ENCODE data around the gene ABR.
"Not testable (repeated sequence)": the region's sequence is repeated elsewhere in the genome, so short reads cannot be mapped to it uniquely, and the experiment has no call there.

Gene ABR

GRCh38 chr17:1067282-1067956 is 112.4 kb downstream of the ABR start:
- no peak for DNase-seq

GRCh38 chr17:1065416-1065815 is 114.4 kb downstream of the ABR start:
- not testable (repeated sequence) for DNase-seq

GRCh38 chr17:1060991-1061390 is 118.8 kb downstream of the ABR start:
- no peak for DNase-seq

- DNase-seq: no peak
Observed at GRCh38 chr17:1059131-1059795, 120.5 kb downstream of the ABR start.

GRCh38 chr17:1058423-1059130 is 121.2 kb downstream of the ABR start:
- peak in 2 of 4 experiments; percentile 6 to 15 for DNase-seq

GRCh38 chr17:1056761-1057160 is 123.0 kb downstream of the ABR start:
- no peak for DNase-seq

- DNase-seq: peak in 1 of 4 experiments; percentile 33
Observed at GRCh38 chr17:1055751-1056645, 123.8 kb downstream of the ABR start.

- DNase-seq: no peak
Observed at GRCh38 chr17:1055231-1055630, 124.5 kb downstream of the ABR start.

- no peak for DNase-seq
Observed at GRCh38 chr17:1054656-1055055, 125.1 kb downstream of the ABR start.

GRCh38 chr17:1053661-1054360 is 126.0 kb downstream of the ABR start:
- no peak for DNase-seq

GRCh38 chr17:1050996-1051925 is 128.5 kb downstream of the ABR start:
- DNase-seq: no peak

- DNase-seq: no peak
Observed at GRCh38 chr17:1050246-1050995, 129.4 kb downstream of the ABR start.

- no peak for DNase-seq
Observed at GRCh38 chr17:1049446-1050225, 130.1 kb downstream of the ABR start.

GRCh38 chr17:1048516-1049115 is 131.2 kb downstream of the ABR start:
- DNase-seq: not testable (repeated sequence)

GRCh38 chr17:1047879-1048470 is 131.8 kb downstream of the ABR start:
- no peak for DNase-seq

GRCh38 chr17:1047177-1047878 is 132.5 kb downstream of the ABR start:
- DNase-seq: no peak

- DNase-seq: no peak
Observed at GRCh38 chr17:1045456-1045855, 134.3 kb downstream of the ABR start.

Data from activated naive CD4-positive, alpha-beta T cell (primary cell).